Measurements from ENCODE around the gene SHFL. TPM values are rescaled to one million over a fixed set of nuclear protein-coding genes. Genes with fewer than 3 reads are reported as not detected.

The SHFL gene
- total RNA-seq, 1 donor from 2014 or later, result 56.0 TPM

DNA sequence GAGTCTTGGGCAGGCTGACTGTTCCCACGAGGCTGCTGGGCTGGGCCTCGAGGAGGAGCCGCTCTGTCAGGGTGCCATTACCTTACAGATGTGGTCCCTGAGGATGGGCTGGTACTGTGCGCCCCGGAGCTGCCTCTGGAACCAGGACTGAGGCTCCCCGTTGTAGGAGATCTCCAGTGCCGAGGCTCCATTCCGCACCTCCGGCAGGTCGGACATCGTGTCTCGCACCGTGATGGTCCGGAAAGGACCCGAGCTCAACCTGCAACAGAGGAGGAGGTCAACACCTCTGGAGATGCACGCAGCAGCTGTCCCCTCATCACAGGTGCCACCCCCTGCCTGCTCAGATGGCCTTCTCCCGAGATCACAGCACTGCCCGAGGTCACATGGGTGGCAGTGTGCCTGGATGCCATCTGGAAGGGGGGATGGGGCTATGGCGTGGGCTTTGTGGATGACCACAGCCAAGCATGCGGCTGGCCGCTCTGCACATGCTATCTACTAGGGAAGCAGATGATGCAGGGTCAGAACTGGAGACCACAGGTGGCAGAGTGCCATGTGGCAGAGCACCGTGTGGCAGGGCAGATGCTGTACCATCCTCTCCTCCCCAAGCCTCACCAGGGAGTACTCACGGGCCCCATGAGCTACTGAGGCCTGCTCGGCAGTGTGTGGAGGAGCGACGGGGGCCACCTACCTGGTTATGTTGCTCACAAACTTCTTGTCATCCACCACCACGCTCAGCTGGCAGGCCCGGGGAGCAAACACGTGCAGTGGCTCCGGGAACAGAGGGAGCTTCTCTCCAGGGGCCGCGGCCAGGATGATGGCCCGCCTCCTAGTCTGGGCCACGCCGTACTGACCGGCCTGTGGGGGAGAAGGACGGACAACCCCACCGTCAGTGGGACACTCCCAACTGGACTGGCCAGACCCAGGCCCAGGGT lies 51.9 kb downstream of the SHFL start:
- no peak for DNase-seq
- Mint-ChIP-seq H3K4me1 (peaks cover 6% of the 10 kb centered on the region), H3K36me3 (ENCODE audit: low read depth) (peaks cover 47% of the 10 kb centered on the region), H3K9me3 (no peaks in the 10 kb centered on the region), H3K4me3 (no peak overlapping the region), H3K27me3 (no peaks in the 10 kb centered on the region), H3K27ac (no peak overlapping the region)
- intact Hi-C loops (cut with micrococcal nuclease), result no loop called here

DNA sequence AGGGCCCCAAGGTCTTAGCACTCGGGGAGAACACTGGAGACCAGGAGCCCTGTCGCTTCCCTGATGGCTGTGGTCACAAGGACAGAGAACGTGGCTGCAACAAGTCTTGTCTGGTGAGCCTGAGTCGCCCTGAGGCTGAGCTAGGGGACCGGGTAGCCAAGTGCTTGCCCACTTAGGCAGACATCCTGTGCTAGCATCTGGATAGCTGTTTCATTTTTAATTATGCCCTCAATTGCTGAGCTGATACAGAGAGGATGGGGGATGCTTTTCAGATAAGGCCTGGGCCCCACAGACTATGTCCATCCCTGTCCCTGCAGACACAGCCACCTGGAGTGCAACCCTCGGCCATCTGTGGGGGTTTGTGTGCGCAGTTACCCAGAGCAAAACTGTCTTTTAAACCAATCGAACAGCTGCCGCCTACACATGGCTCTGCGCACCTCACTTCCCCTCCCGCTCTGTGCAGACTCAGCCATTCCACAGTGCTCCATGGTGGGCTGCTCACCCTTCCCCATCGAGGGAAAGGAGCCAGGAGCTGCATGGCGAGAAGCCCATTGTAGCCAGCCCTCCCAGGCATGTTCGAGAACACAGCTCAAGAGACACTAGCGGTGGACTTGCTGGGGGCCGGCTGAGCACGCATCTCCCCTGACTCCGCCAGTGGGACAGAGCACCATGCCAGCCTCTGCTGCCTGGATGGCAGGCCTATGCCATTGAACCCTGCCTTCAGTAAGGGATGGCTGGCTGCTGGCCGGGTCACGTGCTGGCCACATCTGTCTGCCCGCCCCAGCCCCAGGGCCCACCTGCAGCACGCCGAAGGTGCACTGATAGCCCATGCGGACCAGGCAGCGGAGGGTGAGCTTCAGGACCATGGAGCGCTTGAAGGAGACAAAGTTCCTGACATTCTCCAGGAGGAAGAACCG lies 53.0 kb downstream of the SHFL start:
- intact Hi-C loops (cut with micrococcal nuclease), result no loop called here
- Mint-ChIP-seq H3K27me3 (no peaks in the 10 kb centered on the region), H3K27ac (no peak overlapping the region), H3K4me1 (peaks cover 13% of the 10 kb centered on the region), H3K4me3 (no peak overlapping the region), H3K9me3 (no peaks in the 10 kb centered on the region), H3K36me3 (ENCODE audit: low read depth) (peaks cover 52% of the 10 kb centered on the region)
- DNase-seq, result no peak

DNA sequence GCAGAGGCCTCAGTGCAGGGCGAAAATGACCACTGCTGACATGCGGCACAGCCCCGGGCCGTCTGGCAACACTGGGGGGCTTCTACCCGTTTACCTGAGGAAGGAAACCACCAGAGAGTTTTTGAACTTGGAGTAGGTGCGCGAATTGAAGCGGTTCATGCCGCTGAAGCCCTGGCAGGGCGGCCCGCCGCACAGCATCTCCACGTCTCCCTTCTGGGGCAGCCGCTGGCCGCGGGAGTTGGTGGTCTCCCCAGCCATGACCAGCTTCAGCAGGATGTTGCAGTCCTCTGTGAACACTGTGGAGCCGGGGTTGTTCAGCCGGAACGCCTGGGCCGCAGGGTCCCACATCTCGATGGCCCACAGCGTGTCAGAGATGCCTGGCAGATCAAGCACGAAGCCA lies 53.8 kb downstream of the SHFL start:
- intact Hi-C loops (cut with micrococcal nuclease), result no loop called here
- DNase-seq, result no peak
- H3K9me3 Mint-ChIP-seq, result no peaks in the 10 kb centered on the region
- peaks cover 15% of the 10 kb centered on the region for H3K4me1 Mint-ChIP-seq
- H3K4me3 Mint-ChIP-seq, result no peak overlapping the region
- H3K27ac Mint-ChIP-seq, result no peak overlapping the region
- no peaks in the 10 kb centered on the region for H3K27me3 Mint-ChIP-seq
- H3K36me3 Mint-ChIP-seq (ENCODE audit: low read depth), result peaks cover 58% of the 10 kb centered on the region

DNA sequence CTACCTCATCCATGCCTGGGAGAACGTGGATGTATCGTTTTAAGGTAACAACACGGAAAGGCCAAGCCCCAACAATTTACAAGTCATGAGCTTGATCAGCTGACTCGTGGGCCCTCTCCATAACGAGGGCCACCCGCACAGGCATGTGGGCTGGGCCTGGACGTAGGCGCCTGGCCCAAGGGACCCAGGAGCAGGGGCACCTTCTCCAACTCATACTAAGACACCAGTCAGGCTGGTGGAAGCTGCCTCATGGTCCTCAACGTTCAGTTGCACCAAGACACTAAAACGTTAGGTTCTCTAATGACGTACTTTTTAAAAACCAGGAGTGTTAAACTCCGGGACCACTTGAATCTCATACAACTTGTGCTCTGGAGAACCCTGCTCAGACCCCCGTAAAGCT lies 55.4 kb downstream of the SHFL start:
- H3K27ac Mint-ChIP-seq, result peak overlapping the region; percentile 34

DNA sequence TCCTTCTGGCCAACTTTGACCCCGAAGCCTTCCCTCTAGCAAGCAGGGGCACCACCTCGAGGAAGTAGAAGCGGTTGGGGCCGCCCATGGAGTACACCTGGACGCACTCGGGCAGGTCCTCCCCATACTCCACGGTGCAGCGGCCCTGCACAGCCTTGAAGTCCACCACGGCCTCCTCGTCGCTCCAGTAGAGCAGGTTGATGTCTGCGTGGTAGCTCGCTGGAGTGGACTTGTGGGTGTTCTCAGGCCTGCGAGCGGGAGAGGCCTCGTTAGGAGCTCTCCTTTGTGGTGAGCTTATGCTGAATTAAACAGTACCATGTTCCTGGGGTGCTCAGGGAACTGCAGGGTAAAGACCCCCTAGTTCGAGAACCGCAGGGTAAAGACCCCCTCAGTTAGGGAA lies 55.9 kb downstream of the SHFL start:
- intact Hi-C loops (cut with micrococcal nuclease), result no loop called here
- Mint-ChIP-seq H3K9me3 (no peaks in the 10 kb centered on the region), H3K27me3 (no peaks in the 10 kb centered on the region), H3K4me1 (peaks cover 18% of the 10 kb centered on the region), H3K4me3 (no peak overlapping the region), H3K27ac (peak overlapping the region; percentile 34), H3K36me3 (ENCODE audit: low read depth) (peaks cover 72% of the 10 kb centered on the region)
- no peak for DNase-seq

More for the DNA sequence above, 55.4 kb downstream of the SHFL start:
- no peak for DNase-seq
- no peaks in the 10 kb centered on the region for H3K27me3 Mint-ChIP-seq
- H3K4me3 Mint-ChIP-seq, result no peak overlapping the region
- H3K36me3 Mint-ChIP-seq (ENCODE audit: low read depth), result peaks cover 70% of the 10 kb centered on the region
- H3K9me3 Mint-ChIP-seq, result no peaks in the 10 kb centered on the region
- H3K4me1 Mint-ChIP-seq, result peaks cover 18% of the 10 kb centered on the region
- intact Hi-C loops (cut with micrococcal nuclease), result no loop called here

Other genes starting within 250 kb of the SHFL start
- gene OLFM2, start 149.8 kb upstream of the SHFL start, total RNA-seq, result 0.82 and 0.88 TPM in 2 replicates
- 0.59 and 0.63 TPM in 2 replicates for gene COL5A3, start 75.8 kb upstream of the SHFL start, total RNA-seq
- not detected in 2 replicates for gene RDH8, start 72.8 kb upstream of the SHFL start, total RNA-seq
- gene ANGPTL6, start 16.4 kb downstream of the SHFL start, total RNA-seq, result 9.9 and 11.4 TPM in 2 replicates
- 222 and 232 TPM in 2 replicates for gene PPAN, start 20.0 kb downstream of the SHFL start, total RNA-seq
- gene P2RY11, start 25.4 kb downstream of the SHFL start, total RNA-seq, result 61.1 and 62.5 TPM in 2 replicates
- 335 and 341 TPM in 2 replicates for gene EIF3G, start 33.6 kb downstream of the SHFL start, total RNA-seq
- gene DNMT1, start 108.6 kb downstream of the SHFL start, total RNA-seq, result 410 and 414 TPM in 2 replicates
- gene S1PR2, start 145.0 kb downstream of the SHFL start, total RNA-seq, result 14.3 and 14.7 TPM in 2 replicates
- 163 and 174 TPM in 2 replicates for gene MRPL4, start 165.9 kb downstream of the SHFL start, total RNA-seq
- 81.5 and 82.1 TPM in 2 replicates for gene ICAM1, start 184.8 kb downstream of the SHFL start, total RNA-seq
- gene ICAM4, start 200.6 kb downstream of the SHFL start, total RNA-seq, result 0.71 and 0.79 TPM in 2 replicates
- gene ICAM5, start 203.6 kb downstream of the SHFL start, total RNA-seq, result 3.0 and 3.8 TPM in 2 replicates
- gene ZGLP1, start 223.5 kb downstream of the SHFL start, total RNA-seq, result 2.0 and 2.8 TPM in 2 replicates
- 23.9 and 24.9 TPM in 2 replicates for gene FDX2, start 229.7 kb downstream of the SHFL start, total RNA-seq
- gene RAVER1, start 247.2 kb downstream of the SHFL start, total RNA-seq, result 96.1 and 108 TPM in 2 replicates